Cardiac muscle cell (in vitro differentiated cells and primary cell): Measurements from ENCODE around the gene PPHLN1. TPM values are rescaled to one million over a fixed set of nuclear protein-coding genes. Genes with fewer than 3 reads are reported as not detected.

Experiments used
- DNase-seq, 2 donors: peaks; one replicate each; pipeline versions ENCODE4 v3.0.0 to v3.0.0-alpha.2; 2010 to 2017; ENCODE audit warnings: low read depth in 1 of 2, low spot score in 1 of 2
- H3K27ac ChIP-seq: fragments of 200-600 bp; sonication (generic); 2 replicates; pipeline ENCODE4 v1.5.1; 2016
- H3K27me3 ChIP-seq: fragments of 200-600 bp; sonication (generic); 2 replicates; pipeline ENCODE4 v1.6.0; 2016; ENCODE audit warnings: control low read depth
- H3K36me3 ChIP-seq: fragments of 200-600 bp; sonication (generic); 2 replicates; pipeline ENCODE4 v1.5.1; 2016; ENCODE audit warnings: control low read depth
- H3K4me1 ChIP-seq: fragments of 200-600 bp; sonication (generic); 2 replicates; pipeline ENCODE4 v1.8.1; 2017; ENCODE audit warnings: low read depth, mild to moderate bottlenecking, mixed run types
- H3K4me3 ChIP-seq: fragments of 200-600 bp; sonication (generic); 2 replicates; pipeline ENCODE4 v1.5.1; 2016; ENCODE audit warnings: mild to moderate bottlenecking
- H3K9me3 ChIP-seq: fragments of 200-600 bp; sonication (generic); 2 replicates; pipeline ENCODE4 v1.5.1; 2017; ENCODE audit warnings: low read depth, mild to moderate bottlenecking, control low read depth
- polyA plus RNA-seq: library from polyadenylated mRNA; unstranded; fragments of >200 nt; fragmentation: Nextera tagmentation; extraction: Ambion mirVana; gene quantifications from 2 replicates; pipeline ENCODE4 v1.2.1, GENCODE V29; 2016
- total RNA-seq: library from RNA; depleted of rRNA; stranded (reverse); fragments of >200 nt; gene quantifications from 2 replicates; pipeline ENCODE4 v1.2.3, GENCODE V29; 2016
- TF ChIP-seq, protein P1 (sequence below): IDR thresholded peaks from 2 replicates; pipeline ENCODE4 v1.5.1; 2012; ENCODE audit warnings: low read depth, mild to moderate bottlenecking, low read length

PPHLN1 gene
- total and polyA plus RNA-seq, 2 experiments from 2014 or later: 70.6 to 77.6 TPM

DNA sequence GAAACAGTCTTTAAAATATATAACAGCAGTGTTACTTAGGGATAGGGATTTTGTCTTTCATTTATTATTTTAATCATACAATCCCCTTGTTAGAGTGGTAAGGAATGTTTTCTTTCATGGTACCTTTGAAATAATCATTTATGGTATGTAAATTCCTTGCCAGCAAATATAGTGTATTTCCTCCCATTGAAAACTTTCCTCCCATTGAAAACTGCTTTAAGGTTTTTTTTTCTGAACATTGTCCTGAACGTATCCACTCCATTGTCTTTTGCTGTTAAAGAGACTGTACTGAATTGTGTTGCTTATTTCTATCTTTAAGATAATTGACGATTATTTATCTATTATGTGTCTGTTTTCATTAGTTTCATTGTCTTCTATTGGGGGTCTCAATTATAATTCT lies 83.5 kb downstream of the PPHLN1 start:
- Histone ChIP-seq H3K36me3 (peaks cover 7% of the 10 kb centered on the region), H3K4me3 (no peak overlapping the region), H3K4me1 (no peaks in the 10 kb centered on the region), H3K9me3 (no peaks in the 10 kb centered on the region), H3K27me3 (no peaks in the 10 kb centered on the region), H3K27ac (no peak overlapping the region)
- TF ChIP-seq, protein P1, sequence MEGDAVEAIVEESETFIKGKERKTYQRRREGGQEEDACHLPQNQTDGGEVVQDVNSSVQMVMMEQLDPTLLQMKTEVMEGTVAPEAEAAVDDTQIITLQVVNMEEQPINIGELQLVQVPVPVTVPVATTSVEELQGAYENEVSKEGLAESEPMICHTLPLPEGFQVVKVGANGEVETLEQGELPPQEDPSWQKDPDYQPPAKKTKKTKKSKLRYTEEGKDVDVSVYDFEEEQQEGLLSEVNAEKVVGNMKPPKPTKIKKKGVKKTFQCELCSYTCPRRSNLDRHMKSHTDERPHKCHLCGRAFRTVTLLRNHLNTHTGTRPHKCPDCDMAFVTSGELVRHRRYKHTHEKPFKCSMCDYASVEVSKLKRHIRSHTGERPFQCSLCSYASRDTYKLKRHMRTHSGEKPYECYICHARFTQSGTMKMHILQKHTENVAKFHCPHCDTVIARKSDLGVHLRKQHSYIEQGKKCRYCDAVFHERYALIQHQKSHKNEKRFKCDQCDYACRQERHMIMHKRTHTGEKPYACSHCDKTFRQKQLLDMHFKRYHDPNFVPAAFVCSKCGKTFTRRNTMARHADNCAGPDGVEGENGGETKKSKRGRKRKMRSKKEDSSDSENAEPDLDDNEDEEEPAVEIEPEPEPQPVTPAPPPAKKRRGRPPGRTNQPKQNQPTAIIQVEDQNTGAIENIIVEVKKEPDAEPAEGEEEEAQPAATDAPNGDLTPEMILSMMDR: no peak
- DNase-seq: no peak

DNA sequence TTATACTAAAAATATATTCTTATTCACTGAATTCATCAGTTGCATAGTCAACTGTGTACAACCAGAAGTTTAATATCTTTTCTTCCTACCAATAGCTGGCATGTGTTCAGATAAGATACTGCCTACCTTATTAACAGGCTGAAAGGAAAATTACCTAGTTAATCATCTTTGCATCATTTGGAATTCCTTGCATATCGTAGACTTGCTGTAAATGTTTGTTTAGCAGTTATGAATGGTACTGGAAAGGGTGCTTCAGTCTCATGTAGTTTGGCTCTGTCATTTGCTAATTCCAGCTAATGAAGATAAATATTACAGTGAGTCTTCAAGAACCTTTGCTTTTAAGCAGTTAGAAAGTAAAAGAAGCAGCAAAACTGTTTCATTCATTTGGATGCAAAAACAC lies 84.4 kb downstream of the PPHLN1 start:
- TF ChIP-seq, protein P1: no peak

DNA sequence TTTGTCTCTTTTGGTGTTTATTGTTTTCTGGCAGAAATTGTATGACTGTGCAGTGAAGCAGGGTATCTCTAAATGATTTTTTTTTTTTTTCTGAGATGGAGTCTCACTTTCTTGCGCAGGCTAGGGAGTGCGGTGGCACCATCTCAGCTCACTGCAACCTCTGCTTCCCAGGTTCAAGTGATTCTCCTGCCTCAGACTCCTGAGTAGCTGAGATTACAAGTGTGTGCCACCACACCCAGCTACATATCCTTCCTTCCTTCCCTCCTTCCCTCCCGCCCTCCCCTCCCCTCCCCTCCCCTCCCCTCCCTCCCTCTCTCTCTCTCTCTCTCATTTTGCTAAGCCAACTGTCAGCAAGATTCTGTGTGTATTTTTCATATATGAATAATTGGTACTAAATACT lies 94.4 kb downstream of the PPHLN1 start:
- Histone ChIP-seq H3K27me3 (no peaks in the 10 kb centered on the region), H3K36me3 (no peaks in the 10 kb centered on the region), H3K9me3 (no peaks in the 10 kb centered on the region), H3K4me1 (peaks cover 8% of the 10 kb centered on the region), H3K27ac (no peak overlapping the region), H3K4me3 (no peak overlapping the region)
- TF ChIP-seq, protein P1: no peak
- DNase-seq: no peak

More for the DNA sequence above, 84.4 kb downstream of the PPHLN1 start:
- no peak for DNase-seq
- no peaks in the 10 kb centered on the region for H3K9me3 ChIP-seq
- H3K27me3 ChIP-seq: no peaks in the 10 kb centered on the region
- no peak overlapping the region for H3K4me3 ChIP-seq
- no peaks in the 10 kb centered on the region for H3K4me1 ChIP-seq
- no peak overlapping the region for H3K27ac ChIP-seq
- H3K36me3 ChIP-seq: peaks cover 3% of the 10 kb centered on the region

DNA sequence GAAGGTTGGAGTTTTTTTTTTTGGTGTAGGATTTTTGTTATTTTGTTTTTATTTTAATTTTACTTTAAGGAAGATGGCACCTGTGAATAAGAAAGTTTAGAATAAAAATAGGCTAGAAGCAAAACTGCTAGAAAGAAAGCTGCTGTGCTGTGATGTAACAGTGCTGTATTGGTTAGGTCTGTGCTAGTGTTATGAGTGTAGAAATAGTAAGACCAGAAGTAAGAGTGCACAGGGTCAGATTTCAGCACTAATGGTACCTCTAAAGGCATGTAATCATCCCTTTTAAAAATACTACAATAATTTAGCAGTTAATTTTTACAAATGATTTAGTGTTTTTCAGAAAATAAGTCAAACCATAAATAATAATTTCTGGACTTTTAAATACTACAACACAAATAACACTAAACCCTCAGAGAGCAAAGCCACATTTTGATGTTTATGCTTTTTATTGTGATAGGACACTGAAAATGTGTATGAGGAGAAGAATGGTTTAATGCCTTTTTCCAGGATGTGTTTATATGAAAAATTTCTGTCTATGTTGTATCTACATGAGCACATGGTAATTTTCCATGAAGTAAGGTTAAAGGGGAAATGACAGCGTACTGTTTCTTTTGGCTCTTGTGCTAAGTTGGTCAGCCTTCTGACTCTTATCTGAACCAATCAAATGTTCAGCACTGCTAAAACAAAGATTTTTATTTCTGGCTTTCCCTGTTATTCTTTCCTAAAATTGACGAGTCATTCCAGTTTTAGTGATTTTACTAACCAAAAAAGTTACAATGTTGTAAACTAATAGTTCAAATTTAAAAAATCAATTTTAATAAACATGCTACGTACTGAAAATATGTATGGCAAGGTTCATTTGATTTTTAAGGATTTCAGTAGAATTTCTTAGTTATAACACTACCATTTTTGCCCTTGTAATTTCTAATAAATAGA lies 96.1 kb downstream of the PPHLN1 start:
- Histone ChIP-seq H3K27me3 (no peaks in the 10 kb centered on the region), H3K4me1 (peaks cover 8% of the 10 kb centered on the region), H3K4me3 (no peak overlapping the region), H3K9me3 (no peaks in the 10 kb centered on the region), H3K27ac (no peak overlapping the region), H3K36me3 (no peaks in the 10 kb centered on the region)
- TF ChIP-seq, protein P1: no peak
- peak in 1 of 2 donors; percentile 80 for DNase-seq

DNA sequence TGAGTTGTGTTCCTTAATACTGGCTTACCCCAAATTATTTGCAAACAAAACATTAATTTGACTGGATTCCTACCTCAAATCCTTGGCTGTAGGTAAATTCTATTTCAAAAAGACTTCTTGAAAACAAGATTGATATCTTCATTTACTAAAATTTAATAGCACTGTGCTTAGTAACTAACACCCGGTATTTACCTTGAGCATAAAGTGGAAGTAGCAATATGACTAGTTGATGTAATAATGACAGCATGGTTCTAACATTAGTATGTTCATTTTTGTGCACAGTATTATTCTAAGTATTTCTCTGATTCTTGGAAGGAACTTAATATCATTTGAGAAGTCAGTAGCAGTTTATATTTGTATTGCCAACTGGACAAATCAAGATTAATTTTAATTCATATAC lies 96.8 kb downstream of the PPHLN1 start:
- no peak overlapping the region for H3K27ac ChIP-seq
- no peaks in the 10 kb centered on the region for H3K36me3 ChIP-seq
- TF ChIP-seq, protein P1: no peak
- no peak for DNase-seq
- no peaks in the 10 kb centered on the region for H3K27me3 ChIP-seq
- peaks cover 8% of the 10 kb centered on the region for H3K4me1 ChIP-seq
- H3K4me3 ChIP-seq: no peak overlapping the region
- H3K9me3 ChIP-seq: no peaks in the 10 kb centered on the region
